Common myeloid progenitor, CD34-positive (primary cell): Measurements from ENCODE around the gene HDAC11. TPM values are rescaled to one million over a fixed set of nuclear protein-coding genes. Genes with fewer than 3 reads are reported as not detected.
A peak's percentile ranks its signal among the peaks of the same experiment; 100 is the strongest.
"Not testable (repeated sequence)": the region's sequence is repeated elsewhere in the genome, so short reads cannot be mapped to it uniquely, and the experiment has no call there.

ENCODE experiments used
- CTCF ChIA-PET: fragments of 350-600 bp; sonication (Branson Sonifier 250); formaldehyde crosslinking; loops from one replicate; lab custom pipeline; 2021; ENCODE audit warnings: antibody characterized with exemption; lab: Charles Lee
- POLR2A ChIA-PET: fragments of 350-600 bp; sonication (Branson Sonifier 250); formaldehyde crosslinking; loops from one replicate; lab custom pipeline; 2021; ENCODE audit warnings: antibody characterized with exemption; lab: Charles Lee
- DNase-seq, 3 donors: peaks; one replicate each; pipeline versions ENCODE4 v3.0.0 to v3.0.0-alpha.2; 2013
- H3K27ac ChIP-seq, 2 experiments: 1 replicate in 1 of 2; 2 replicates in 1 of 2; pipeline ENCODE4 v1.7.0; 2013; ENCODE audit warnings: inconsistent platforms in 2 of 2, low read length in 2 of 2, mild to moderate bottlenecking in 2 of 2, low read depth in 1 of 2, moderate library complexity in 1 of 2; ENCODE audit not compliant: severe bottlenecking in 2 of 2, insufficient read depth in 1 of 2, poor library complexity in 1 of 2
- H3K27me3 ChIP-seq, 5 experiments: replicated peaks in 2 of 5; 1 replicate in 3 of 5; 2 replicates in 2 of 5; pipeline versions ENCODE4 v1.6.1 to v1.7.0; 2013; ENCODE audit warnings: low read length in 4 of 5, mild to moderate bottlenecking in 2 of 5, moderate library complexity in 2 of 5, inconsistent platforms in 1 of 5; ENCODE audit not compliant: insufficient read depth in 5 of 5, control insufficient read depth in 4 of 5
- H3K36me3 ChIP-seq, 4 experiments: 1 replicate in 2 of 4; 2 replicates in 2 of 4; pipeline versions ENCODE4 v1.6.1 to v1.7.0; 2013; ENCODE audit warnings: low read length in 3 of 4, control low read depth in 1 of 4, mild to moderate bottlenecking in 1 of 4; ENCODE audit not compliant: control insufficient read depth in 4 of 4, insufficient read depth in 4 of 4
- H3K4me1 ChIP-seq, 4 experiments: 1 replicate in 3 of 4; 2 replicates in 1 of 4; pipeline versions ENCODE4 v1.6.1 to v1.7.1; 2013; ENCODE audit warnings: low read length in 3 of 4, mild to moderate bottlenecking in 3 of 4, control low read depth in 1 of 4, inconsistent platforms in 1 of 4, moderate library complexity in 1 of 4; ENCODE audit not compliant: control insufficient read depth in 4 of 4, insufficient read depth in 4 of 4; ENCODE audit errors: control extremely low read depth in 1 of 4
- H3K4me3 ChIP-seq, 7 experiments: 1 replicate in 4 of 7; 2 replicates in 3 of 7; pipeline versions ENCODE4 v1.5.1 to v1.7.0; 2013; ENCODE audit warnings: mild to moderate bottlenecking in 7 of 7, low read length in 6 of 7, moderate library complexity in 6 of 7, inconsistent platforms in 2 of 7, low read depth in 2 of 7, control low read depth in 1 of 7; ENCODE audit not compliant: insufficient read depth in 4 of 7, control insufficient read depth in 1 of 7; ENCODE audit errors: extremely low read depth in 1 of 7
- H3K9me3 ChIP-seq, 5 experiments: 1 replicate in 4 of 5; 2 replicates in 1 of 5; pipeline versions ENCODE4 v1.6.1 to v1.7.1; 2013; ENCODE audit warnings: low read length in 4 of 5, mild to moderate bottlenecking in 2 of 5, inconsistent platforms in 1 of 5, low read depth in 1 of 5, moderate library complexity in 1 of 5; ENCODE audit not compliant: control insufficient read depth in 4 of 5, insufficient read depth in 2 of 5; ENCODE audit errors: control extremely low read depth in 1 of 5
- WGBS: methylation state at CpG from one replicate; pipeline ENCODE4 v1.1.5; 2013; ENCODE audit not compliant: insufficient coverage; 5-methylcytosine and 5-hydroxymethylcytosine counted together
- polyA plus RNA-seq: library from polyadenylated mRNA; unstranded; fragments of 120-200 nt; gene quantifications from one replicate; pipeline ENCODE4 v1.2.1, GENCODE V29; 2013

The HDAC11 gene
- 8.0 TPM for polyA plus RNA-seq

GRCh38 chr3:13479582-13480339 is at the start of gene HDAC11:
TSS of gene HDAC11 (plus strand) at chr3:13480306. CDS start at chr3:13480348, 42 bp downstream.
- CTCF ChIA-PET: interaction anchor here (0.8 to 9.4 kb wide), 7 partner anchors 12 to 171 kb away, joined by 3 to 70 read pairs (median 4); no protein-coding TSS in a partner anchor
- POLR2A ChIA-PET: interaction anchor here (0.6 kb wide), 1 partner anchor 133 kb away, joined by 4 read pairs; no protein-coding TSS in a partner anchor
- H3K36me3 ChIP-seq: no peaks in the 10 kb centered on the region
- peak within 1 kb of the TSS; percentile 43 to 94 (median 80) for H3K4me3 ChIP-seq
- peaks cover 0 to 3% (median 0%) of the 10 kb centered on the region in 5 experiments for H3K27me3 ChIP-seq
- peaks cover 0 to 32% (median 20%) of the 10 kb centered on the region in 4 experiments for H3K4me1 ChIP-seq
- peak; percentile 96 to 97 (median 97) for DNase-seq
- WGBS: 0% methylated on average over 50 of the region's 67 CpGs
- no peaks in the 10 kb centered on the region for H3K9me3 ChIP-seq
- peak within 1 kb of the TSS; percentile 61 to 80 for H3K27ac ChIP-seq

GRCh38 chr3:13430411-13430875 is 49.7 kb upstream of the HDAC11 start:
- H3K9me3 ChIP-seq, H3K4me1 ChIP-seq, POLR2A ChIA-PET, H3K27ac ChIP-seq, H3K27me3 ChIP-seq, DNase-seq, H3K4me3 ChIP-seq, H3K36me3 ChIP-seq: not testable (repeated sequence)
- CTCF ChIA-PET: interaction anchor here (0.6 kb wide), 1 partner anchor 110 kb away, joined by 3 read pairs; no protein-coding TSS in a partner anchor
- 100% methylated on average over 2 of the region's 2 CpGs for WGBS

GRCh38 chr3:13432093-13432492 is 48.0 kb upstream of the HDAC11 start:
- H3K36me3 ChIP-seq: no peaks in the 10 kb centered on the region
- no peaks in the 10 kb centered on the region for H3K27me3 ChIP-seq
- peaks cover 0 to 4% (median 1%) of the 10 kb centered on the region in 4 experiments for H3K4me1 ChIP-seq
- CTCF ChIA-PET: interaction anchor here (1.6 kb wide), 1 partner anchor 20 kb away, joined by 4 read pairs; no protein-coding TSS in a partner anchor
- POLR2A ChIA-PET: no interaction called here
- H3K27ac ChIP-seq: no peak overlapping the region
- H3K9me3 ChIP-seq: no peaks in the 10 kb centered on the region
- DNase-seq: no peak
- no CpG with 5 or more reads among the region's 1 CpG for WGBS
- no peak overlapping the region for H3K4me3 ChIP-seq

GRCh38 chr3:13433912-13434311 is 46.2 kb upstream of the HDAC11 start:
- ChIA-PET CTCF (no interaction called here), POLR2A (interaction anchor here (0.6 kb wide), 1 partner anchor 21 kb away, joined by 3 read pairs; no protein-coding TSS in a partner anchor)
- Histone ChIP-seq H3K4me3 (no peak overlapping the region), H3K9me3 (no peaks in the 10 kb centered on the region), H3K27ac (no peak overlapping the region), H3K27me3 (no peaks in the 10 kb centered on the region), H3K36me3 (no peaks in the 10 kb centered on the region), H3K4me1 (no peaks in the 10 kb centered on the region)
- WGBS: 97% methylated on average over 5 of the region's 5 CpGs
- DNase-seq: no peak

GRCh38 chr3:13436213-13436612 is 43.9 kb upstream of the HDAC11 start:
- H3K36me3 ChIP-seq, DNase-seq, H3K27ac ChIP-seq, POLR2A ChIA-PET, H3K4me3 ChIP-seq, H3K27me3 ChIP-seq, H3K9me3 ChIP-seq, H3K4me1 ChIP-seq: not testable (repeated sequence)
- WGBS: 98% methylated on average over 4 of the region's 4 CpGs
- CTCF ChIA-PET: interaction anchor here (1.1 kb wide), 1 partner anchor 17 kb away, joined by 4 read pairs; no protein-coding TSS in a partner anchor

- no peaks in the 10 kb centered on the region for H3K27me3 ChIP-seq
- H3K36me3 ChIP-seq: no peaks in the 10 kb centered on the region
- ChIA-PET POLR2A (no interaction called here), CTCF (interaction anchor here (1.0 to 1.3 kb wide), 2 partner anchors 17 to 20 kb away, joined by 3 read pairs; partner anchors contain the start of gene NUP210)
- peaks cover 0 to 3% (median 0%) of the 10 kb centered on the region in 4 experiments for H3K4me1 ChIP-seq
- 82% methylated on average over 3 of the region's 4 CpGs for WGBS
- no peaks in the 10 kb centered on the region for H3K9me3 ChIP-seq
- H3K4me3 ChIP-seq: no peak overlapping the region
- H3K27ac ChIP-seq: no peak overlapping the region
- DNase-seq: no peak
These were observed 39.8 kb upstream of the HDAC11 start for GRCh38 chr3:13440204-13440817.
